Activated T-cell treated with anti-CD3 and anti-CD28 coated beads, Interleukin-2, amount 50 U/mL, for 48 hours (primary cell): ENCODE results near the gene KAZN.

ENCODE experiments used
- DNase-seq, 2 experiments: peaks; one replicate each; pipeline ENCODE4 v3.0.0-alpha.2; 2020

KAZN gene

GRCh38 chr1:14679027-14679688 is 80.7 kb downstream of the KAZN start:
- DNase-seq, result no peak

GRCh38 chr1:14681182-14681581 is 82.7 kb downstream of the KAZN start:
- DNase-seq, result no peak

GRCh38 chr1:14682941-14683621 is 84.6 kb downstream of the KAZN start:
- no peak for DNase-seq

GRCh38 chr1:14685078-14685477 is 86.6 kb downstream of the KAZN start:
- no peak for DNase-seq

GRCh38 chr1:14686701-14687100 is 88.2 kb downstream of the KAZN start:
- no peak for DNase-seq

DNA sequence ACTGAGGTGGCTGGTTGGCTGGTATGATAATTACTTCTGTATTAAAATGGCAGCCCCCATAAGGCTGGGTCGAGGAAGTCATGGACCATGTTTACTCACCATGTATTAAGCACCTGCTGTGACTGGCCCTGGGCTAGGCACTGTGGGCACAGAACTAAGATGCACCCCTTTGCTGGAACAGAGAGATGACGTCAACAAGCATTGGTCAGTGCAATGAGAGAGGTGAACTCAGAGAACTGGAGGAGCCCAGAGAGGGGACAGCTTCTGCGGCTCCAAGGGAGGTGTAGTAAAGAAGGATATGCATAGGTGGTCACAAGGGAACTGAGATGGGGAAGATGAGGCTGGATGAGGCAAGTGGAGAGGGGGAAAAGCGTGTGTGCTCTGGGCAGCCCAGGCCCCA is 88.7 kb downstream of the KAZN start:
- no peak for DNase-seq

DNA sequence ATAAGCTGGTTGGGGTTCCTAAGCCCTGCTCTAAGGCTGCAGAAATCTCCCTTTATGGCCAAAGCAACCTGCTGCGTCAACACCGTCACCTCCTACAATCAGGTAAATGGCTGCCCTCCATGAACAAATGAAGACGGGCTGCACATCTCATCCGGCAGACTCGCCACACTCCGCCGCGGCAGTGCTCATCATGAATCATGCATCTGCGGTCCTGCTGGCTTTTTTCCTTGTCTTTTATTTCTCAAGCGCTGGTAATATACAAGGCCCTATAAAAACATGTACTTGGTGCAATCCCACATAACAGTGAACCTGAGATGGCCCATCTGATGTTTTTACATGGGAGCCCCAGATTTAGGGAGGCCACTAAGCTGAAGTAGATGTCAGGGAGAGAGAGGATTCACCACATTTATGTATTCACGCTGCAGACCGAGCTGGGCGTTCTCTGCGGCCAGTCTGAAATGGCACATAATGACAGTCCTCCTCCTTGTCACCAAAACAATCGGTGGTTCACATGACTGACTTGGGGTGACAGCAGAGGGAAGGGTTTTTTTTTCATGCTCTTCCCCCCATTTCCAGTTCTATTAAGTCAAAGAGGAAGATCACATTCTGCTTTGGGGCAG is 91.6 kb downstream of the KAZN start:
- no peak for DNase-seq

GRCh38 chr1:14693949-14694348 is 95.5 kb downstream of the KAZN start:
- DNase-seq, result no peak

- no peak for DNase-seq
These were observed 96.1 kb downstream of the KAZN start for GRCh38 chr1:14694589-14694988.

GRCh38 chr1:14696761-14697160 is 98.3 kb downstream of the KAZN start:
- DNase-seq, result no peak

GRCh38 chr1:14697353-14697752 is 98.9 kb downstream of the KAZN start:
- DNase-seq, result no peak

GRCh38 chr1:14698314-14698713 is 99.8 kb downstream of the KAZN start:
- no peak for DNase-seq

DNA sequence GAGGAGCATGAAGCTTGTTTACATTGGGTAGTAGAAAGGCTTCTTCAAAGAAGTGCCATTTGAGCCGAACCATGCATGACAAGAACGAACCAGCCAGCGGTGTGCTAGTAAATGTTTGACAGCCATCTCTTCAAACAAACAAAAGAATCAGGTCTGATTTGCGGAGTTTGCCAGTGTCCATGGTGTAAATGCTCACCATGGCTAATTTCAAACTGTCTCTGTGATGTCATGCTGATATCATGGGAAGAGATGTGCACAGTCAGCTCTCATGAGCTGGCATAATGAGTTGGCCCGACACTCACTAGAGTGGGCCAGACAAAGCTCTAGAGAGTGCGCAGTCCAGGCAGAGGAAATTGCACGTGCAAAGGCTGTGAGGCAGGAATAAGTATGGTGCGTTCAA is 101.1 kb downstream of the KAZN start:
- DNase-seq, result no peak

DNA sequence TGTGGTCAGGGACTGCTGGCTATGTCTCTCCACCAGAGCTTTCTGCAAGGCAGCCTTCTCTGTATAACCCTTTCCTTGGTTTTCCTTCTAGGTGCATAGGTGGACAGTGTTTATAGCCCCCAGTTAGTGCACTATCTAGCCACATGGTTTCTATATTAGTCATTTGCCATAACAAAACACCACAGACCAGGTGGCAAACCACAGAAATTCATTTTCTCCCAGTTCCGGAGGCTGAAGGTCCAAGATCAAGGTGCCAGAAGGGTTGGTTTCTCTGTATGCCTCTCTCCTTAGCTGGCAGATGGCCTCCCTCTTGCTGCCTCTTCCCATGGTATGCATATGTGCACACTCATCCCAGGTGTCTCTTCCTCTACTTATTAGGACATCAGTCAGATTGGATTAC is 106.4 kb downstream of the KAZN start:
- no peak for DNase-seq

DNA sequence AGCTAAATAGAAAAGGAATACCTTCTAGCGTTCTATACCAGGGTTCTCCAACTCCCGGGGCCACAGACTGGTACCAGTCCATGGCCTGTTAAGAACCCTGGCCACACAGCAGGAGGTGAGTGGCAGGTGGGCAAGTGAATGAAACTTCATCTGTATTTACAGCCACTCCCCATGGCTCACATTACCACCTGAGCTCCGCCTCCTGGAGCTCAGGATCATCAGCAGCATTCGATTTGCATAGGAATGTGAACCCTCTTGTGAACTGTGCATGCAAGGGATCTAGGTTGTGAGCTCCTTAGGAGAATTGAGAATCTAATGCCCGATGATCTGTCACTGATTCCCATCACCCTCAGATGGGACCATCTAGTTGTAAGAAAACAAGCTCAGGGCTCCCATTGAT is 107.3 kb downstream of the KAZN start:
- DNase-seq, result no peak

DNA sequence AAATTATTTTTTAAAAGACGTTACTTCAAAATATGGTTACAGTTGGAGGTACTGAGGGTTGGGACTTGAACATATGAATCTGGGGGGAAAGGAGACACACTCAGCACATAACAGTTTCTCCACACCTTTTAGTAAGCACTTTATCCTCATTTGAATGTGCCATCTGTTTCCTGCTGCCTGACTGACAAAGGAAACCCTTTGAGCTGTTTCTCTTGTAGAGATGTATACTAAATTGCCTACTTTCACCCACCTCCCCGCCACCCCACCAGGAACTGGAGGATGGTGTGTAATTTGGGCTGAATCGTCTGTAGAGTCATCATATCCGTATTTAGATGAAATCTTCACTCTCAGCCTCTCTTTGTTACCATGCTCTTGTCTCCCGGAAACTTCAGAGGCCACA is 108.1 kb downstream of the KAZN start:
- no peak for DNase-seq

GRCh38 chr1:14707531-14708445 is 109.3 kb downstream of the KAZN start:
- no peak for DNase-seq

- no peak for DNase-seq
These were observed 111.8 kb downstream of the KAZN start for GRCh38 chr1:14710331-14710730.

GRCh38 chr1:14712136-14712535 is 113.7 kb downstream of the KAZN start:
- DNase-seq, result no peak

- DNase-seq, result no peak
These were observed 114.6 kb downstream of the KAZN start for GRCh38 chr1:14713077-14713476.

DNA sequence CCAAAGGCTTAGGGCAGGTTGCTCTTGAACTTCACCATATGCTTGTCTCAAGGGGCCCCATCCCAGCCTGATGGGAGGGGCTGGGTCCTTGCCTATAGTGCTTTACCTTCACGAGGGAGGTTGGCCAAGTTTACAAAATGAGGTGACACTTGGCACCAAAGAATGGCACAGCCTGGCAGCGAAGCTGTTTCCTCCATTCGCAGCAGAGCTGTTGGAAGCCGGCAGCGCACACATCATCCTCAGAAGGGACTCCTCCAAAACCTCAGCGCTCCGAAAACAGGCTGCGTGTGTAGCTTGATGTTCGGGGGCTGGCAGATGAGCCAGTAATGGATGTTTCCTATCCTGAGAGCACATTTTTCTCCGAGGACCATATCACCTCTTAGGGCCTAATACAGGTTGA is 116.8 kb downstream of the KAZN start:
- DNase-seq, result no peak

GRCh38 chr1:14715802-14716201 is 117.3 kb downstream of the KAZN start:
- no peak for DNase-seq

GRCh38 chr1:14716474-14716873 is 118.0 kb downstream of the KAZN start:
- no peak for DNase-seq
